HUES6 (cell line): ENCODE results near the gene ZNF672.
A peak's percentile ranks its signal among the peaks of the same experiment; 100 is the strongest.
"Not testable (repeated sequence)": the region's sequence is repeated elsewhere in the genome, so short reads cannot be mapped to it uniquely, and the experiment has no call there.

Source experiments
- H3K27ac ChIP-seq: 2 replicates; pipeline ENCODE4 v1.7.0; 2013; ENCODE audit warnings: low read depth, mild to moderate bottlenecking, low read length, inconsistent platforms
- H3K27me3 ChIP-seq: 2 replicates; pipeline ENCODE4 v1.6.1; 2013; ENCODE audit warnings: low read length; ENCODE audit not compliant: control insufficient read depth, insufficient read depth
- H3K36me3 ChIP-seq: 2 replicates; pipeline ENCODE4 v1.6.1; 2013; ENCODE audit warnings: low read length; ENCODE audit not compliant: control insufficient read depth, insufficient read depth
- H3K4me1 ChIP-seq: 2 replicates; pipeline ENCODE4 v1.6.1; 2013; ENCODE audit warnings: low read length; ENCODE audit not compliant: control insufficient read depth, insufficient read depth
- H3K4me3 ChIP-seq: 2 replicates; pipeline ENCODE4 v1.5.1; 2013; ENCODE audit warnings: low read depth, low read length
- H3K9ac ChIP-seq: one replicate; pipeline ENCODE4 v1.6.1; 2013; ENCODE audit warnings: mild to moderate bottlenecking, low read length
- H3K9me3 ChIP-seq: 2 replicates; pipeline ENCODE4 v1.6.1; 2013; ENCODE audit warnings: low read depth, low read length; ENCODE audit not compliant: control insufficient read depth, insufficient read depth

ZNF672 gene

GRCh38 chr1:248872752-248873408 is 34.9 kb downstream of the ZNF672 start:
- peak overlapping the region; percentile 79 for H3K4me3 ChIP-seq
- peak overlapping the region; percentile 74 for H3K9ac ChIP-seq
- no peak overlapping the region for H3K27ac ChIP-seq
- no peaks in the 10 kb centered on the region for H3K27me3 ChIP-seq
- H3K36me3 ChIP-seq: no peaks in the 10 kb centered on the region
- H3K9me3 ChIP-seq: no peaks in the 10 kb centered on the region
- no peaks in the 10 kb centered on the region for H3K4me1 ChIP-seq

- H3K27me3 ChIP-seq: no peaks in the 10 kb centered on the region
- no peak overlapping the region for H3K27ac ChIP-seq
- H3K9me3 ChIP-seq: no peaks in the 10 kb centered on the region
Observed at GRCh38 chr1:248873409-248873992, 35.5 kb downstream of the ZNF672 start.

GRCh38 chr1:248873993-248874533 is 36.0 kb downstream of the ZNF672 start:
- Histone ChIP-seq H3K36me3 (no peaks in the 10 kb centered on the region), H3K4me3 (peak overlapping the region; percentile 79), H3K9ac (peak overlapping the region; percentile 53), H3K9me3 (no peaks in the 10 kb centered on the region), H3K4me1 (no peaks in the 10 kb centered on the region), H3K27ac (no peak overlapping the region), H3K27me3 (no peaks in the 10 kb centered on the region)

More at GRCh38 chr1:248873409-248873992, 35.5 kb downstream of the ZNF672 start:
- Histone ChIP-seq H3K9ac (peak overlapping the region; percentile 74), H3K4me1 (no peaks in the 10 kb centered on the region), H3K36me3 (no peaks in the 10 kb centered on the region), H3K4me3 (peak overlapping the region; percentile 79)

- Histone ChIP-seq H3K36me3 (no peaks in the 10 kb centered on the region), H3K9ac (no peak overlapping the region), H3K4me1 (peaks cover 7% of the 10 kb centered on the region), H3K4me3 (no peak overlapping the region), H3K27me3 (no peaks in the 10 kb centered on the region), H3K27ac (no peak overlapping the region), H3K9me3 (no peaks in the 10 kb centered on the region)
Observed at GRCh38 chr1:248881261-248881660, 43.2 kb downstream of the ZNF672 start.

- H3K27ac ChIP-seq, H3K4me3 ChIP-seq, H3K36me3 ChIP-seq, H3K27me3 ChIP-seq, H3K9ac ChIP-seq, H3K9me3 ChIP-seq: not testable (repeated sequence)
- peaks cover 13% of the 10 kb centered on the region for H3K4me1 ChIP-seq
Observed at GRCh38 chr1:248882427-248882826, 44.4 kb downstream of the ZNF672 start.

- H3K9ac ChIP-seq: no peak overlapping the region
- H3K27ac ChIP-seq: no peak overlapping the region
- no peaks in the 10 kb centered on the region for H3K36me3 ChIP-seq
- no peak overlapping the region for H3K4me3 ChIP-seq
- peaks cover 16% of the 10 kb centered on the region for H3K4me1 ChIP-seq
- H3K9me3 ChIP-seq: no peaks in the 10 kb centered on the region
- H3K27me3 ChIP-seq: no peaks in the 10 kb centered on the region
Observed at GRCh38 chr1:248884632-248885295, 46.7 kb downstream of the ZNF672 start.

GRCh38 chr1:248885646-248886045 is 47.6 kb downstream of the ZNF672 start:
- Histone ChIP-seq H3K9me3 (no peaks in the 10 kb centered on the region), H3K27ac (no peak overlapping the region), H3K4me1 (peaks cover 16% of the 10 kb centered on the region), H3K9ac (no peak overlapping the region), H3K27me3 (no peaks in the 10 kb centered on the region), H3K4me3 (no peak overlapping the region), H3K36me3 (no peaks in the 10 kb centered on the region)

GRCh38 chr1:248886237-248886895 is 48.3 kb downstream of the ZNF672 start:
- no peaks in the 10 kb centered on the region for H3K36me3 ChIP-seq
- no peak overlapping the region for H3K4me3 ChIP-seq
- H3K27me3 ChIP-seq: no peaks in the 10 kb centered on the region
- no peak overlapping the region for H3K27ac ChIP-seq
- H3K9me3 ChIP-seq: no peaks in the 10 kb centered on the region
- H3K9ac ChIP-seq: no peak overlapping the region
- peaks cover 16% of the 10 kb centered on the region for H3K4me1 ChIP-seq

GRCh38 chr1:248889914-248890243 is 51.9 kb downstream of the ZNF672 start:
- not testable (repeated sequence) for H3K4me3 ChIP-seq, H3K9me3 ChIP-seq, H3K36me3 ChIP-seq, H3K9ac ChIP-seq, H3K27me3 ChIP-seq, H3K27ac ChIP-seq
- peaks cover 16% of the 10 kb centered on the region for H3K4me1 ChIP-seq

GRCh38 chr1:248890549-248891498 is 52.8 kb downstream of the ZNF672 start:
- H3K9me3 ChIP-seq: no peaks in the 10 kb centered on the region
- peaks cover 12% of the 10 kb centered on the region for H3K4me1 ChIP-seq
- H3K4me3 ChIP-seq: no peak overlapping the region
- H3K36me3 ChIP-seq: no peaks in the 10 kb centered on the region
- H3K27ac ChIP-seq: no peak overlapping the region
- H3K27me3 ChIP-seq: no peaks in the 10 kb centered on the region
- no peak overlapping the region for H3K9ac ChIP-seq
